Fibroblast of skin of abdomen (primary cell): Measurements from ENCODE around the gene SIT1.
"Not testable (repeated sequence)": the region's sequence is repeated elsewhere in the genome, so short reads cannot be mapped to it uniquely, and the experiment has no call there.

Experiments
- DNase-seq: peaks from one replicate; pipeline ENCODE4 v3.0.0-alpha.2; 2013

SIT1 gene

DNA sequence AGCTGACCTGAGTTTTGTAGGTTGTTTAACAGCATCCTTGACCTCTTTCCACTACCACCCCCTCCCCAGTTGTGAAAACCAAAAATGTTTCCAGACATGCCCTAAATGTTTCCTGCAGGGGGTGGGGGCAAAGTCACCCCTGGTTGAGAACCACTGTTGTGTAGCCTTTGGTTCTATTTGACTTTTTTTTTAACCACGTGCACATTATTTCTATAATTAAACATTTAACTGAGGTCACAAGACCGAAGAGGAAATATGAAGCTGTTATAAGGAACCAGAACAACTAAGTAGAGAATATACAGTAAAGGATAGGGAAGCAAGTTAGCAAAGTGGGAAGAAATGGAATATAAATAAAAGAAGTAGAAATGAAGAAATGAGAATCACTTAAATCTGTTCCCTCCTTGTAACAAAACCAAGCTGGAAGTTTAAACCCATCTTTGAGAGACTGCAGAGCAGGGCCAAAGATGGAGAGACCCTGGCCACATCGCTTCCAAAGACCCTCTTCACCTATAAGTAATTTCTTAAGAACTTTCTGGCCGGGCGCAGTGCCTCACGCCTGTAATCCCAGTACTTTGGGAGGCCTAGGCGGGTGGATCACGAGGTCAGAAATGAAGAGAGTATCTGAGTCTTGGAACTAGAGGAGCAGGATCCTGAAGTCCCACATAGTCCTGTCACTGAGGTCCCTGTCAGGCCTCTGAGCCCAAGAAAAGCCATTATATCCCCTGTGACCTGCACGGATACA is 14.4 kb downstream of the SIT1 start:
- no peak for DNase-seq

DNA sequence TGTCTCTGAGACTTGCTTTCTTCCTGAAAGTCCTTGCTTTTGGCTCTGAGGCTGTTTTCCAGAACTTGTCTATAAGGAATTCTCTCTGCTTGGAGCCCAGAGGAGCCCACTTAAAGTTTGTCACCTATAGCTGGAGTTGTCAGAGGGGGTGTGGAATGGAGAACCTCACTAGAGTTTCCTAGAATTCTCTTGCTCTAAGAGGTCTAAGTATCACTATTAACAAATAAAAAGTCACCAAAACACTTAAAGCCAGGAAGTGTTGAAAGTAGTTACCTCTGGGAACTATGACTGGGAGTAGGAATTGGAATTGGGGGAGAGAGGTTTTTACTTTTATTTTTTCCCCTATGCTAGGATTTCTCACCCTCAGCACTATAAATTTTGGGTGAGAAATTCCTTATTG is 15.0 kb downstream of the SIT1 start:
- DNase-seq = no peak

DNA sequence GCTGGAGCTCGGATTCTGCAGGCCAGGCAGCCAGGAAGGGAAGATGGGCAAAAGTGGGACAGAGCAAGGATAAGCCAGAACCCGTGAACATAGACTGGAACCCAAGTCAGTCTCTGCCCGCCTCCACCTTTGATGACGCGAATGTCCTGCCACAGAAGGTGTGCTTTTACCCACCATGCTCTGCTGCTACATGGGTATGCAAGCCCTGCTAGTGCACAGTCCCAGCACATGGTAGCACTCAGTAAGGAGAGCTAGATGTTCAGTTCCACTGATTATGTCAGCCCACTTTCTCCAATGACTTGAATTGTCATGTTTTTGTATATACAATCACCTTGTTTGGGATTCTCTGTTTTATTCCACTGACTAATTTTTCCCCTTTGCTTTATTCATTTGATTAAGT is 21.1 kb downstream of the SIT1 start:
- no peak for DNase-seq

DNA sequence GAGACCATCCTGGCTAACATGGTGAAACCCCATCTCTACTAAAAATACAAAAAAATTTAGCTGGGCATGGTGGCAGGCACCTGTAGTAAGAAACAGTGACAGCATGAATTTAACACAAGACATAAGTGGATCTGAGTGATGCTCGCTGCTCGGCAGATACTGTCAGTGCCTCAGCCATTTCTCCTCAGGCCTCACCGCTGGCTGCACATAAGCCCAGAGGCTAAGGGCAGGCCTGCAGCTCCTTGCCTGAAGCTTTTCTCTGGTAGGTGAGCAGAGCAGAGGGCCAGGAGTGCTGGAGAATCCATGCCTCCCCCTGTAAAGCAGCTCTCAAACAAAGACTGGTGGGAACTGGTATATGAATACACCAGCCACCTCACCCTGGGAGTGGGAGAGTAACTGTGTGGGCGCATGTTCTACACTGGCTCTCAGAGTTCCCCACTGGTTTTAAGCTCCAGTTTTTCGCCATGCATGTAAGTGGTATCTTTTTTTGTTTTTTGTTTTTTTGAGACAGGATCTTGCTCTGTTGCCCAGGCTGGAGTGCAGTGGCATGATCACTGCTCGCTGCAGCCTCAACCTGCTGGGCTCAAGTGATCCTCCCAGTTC is 22.2 kb downstream of the SIT1 start:
- DNase-seq = no peak

DNA sequence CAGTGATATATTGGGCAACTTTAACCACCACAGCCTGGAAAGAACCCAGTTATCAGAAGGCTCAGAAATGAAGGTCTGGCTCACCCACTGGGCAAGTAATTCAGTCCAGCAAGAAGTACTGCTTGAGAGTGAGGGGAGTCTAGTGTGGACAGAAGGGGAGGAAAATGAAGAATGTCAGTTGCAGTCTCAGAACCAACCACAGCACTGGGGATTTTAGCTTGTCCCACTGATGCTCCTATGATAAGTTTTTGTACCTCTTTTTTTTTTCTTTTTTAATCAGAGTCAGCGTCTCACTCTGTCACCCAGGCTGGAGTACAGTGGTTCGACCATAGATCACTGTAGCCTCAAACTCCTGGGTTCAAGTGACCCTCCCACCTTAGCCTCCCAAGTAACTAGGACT is 23.2 kb downstream of the SIT1 start:
- DNase-seq = no peak

DNA sequence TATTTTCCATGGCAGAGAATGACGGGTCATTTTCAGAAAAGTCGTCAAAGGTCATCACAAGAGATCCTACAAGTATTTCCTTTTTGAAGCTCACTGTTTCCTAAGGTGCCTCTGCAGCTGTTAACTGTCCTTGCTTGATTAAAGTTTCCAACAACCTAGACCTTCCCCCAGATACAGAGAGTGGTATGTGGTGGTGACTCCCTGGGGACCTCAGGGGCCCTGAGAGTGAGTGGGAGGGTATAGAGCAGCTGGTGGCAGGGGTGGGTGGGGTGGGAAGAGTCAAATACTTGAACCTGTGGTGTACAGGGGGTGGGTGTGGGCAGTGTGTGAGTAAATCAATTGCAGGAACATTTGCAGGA is 31.0 kb downstream of the SIT1 start:
- DNase-seq = no peak

DNA sequence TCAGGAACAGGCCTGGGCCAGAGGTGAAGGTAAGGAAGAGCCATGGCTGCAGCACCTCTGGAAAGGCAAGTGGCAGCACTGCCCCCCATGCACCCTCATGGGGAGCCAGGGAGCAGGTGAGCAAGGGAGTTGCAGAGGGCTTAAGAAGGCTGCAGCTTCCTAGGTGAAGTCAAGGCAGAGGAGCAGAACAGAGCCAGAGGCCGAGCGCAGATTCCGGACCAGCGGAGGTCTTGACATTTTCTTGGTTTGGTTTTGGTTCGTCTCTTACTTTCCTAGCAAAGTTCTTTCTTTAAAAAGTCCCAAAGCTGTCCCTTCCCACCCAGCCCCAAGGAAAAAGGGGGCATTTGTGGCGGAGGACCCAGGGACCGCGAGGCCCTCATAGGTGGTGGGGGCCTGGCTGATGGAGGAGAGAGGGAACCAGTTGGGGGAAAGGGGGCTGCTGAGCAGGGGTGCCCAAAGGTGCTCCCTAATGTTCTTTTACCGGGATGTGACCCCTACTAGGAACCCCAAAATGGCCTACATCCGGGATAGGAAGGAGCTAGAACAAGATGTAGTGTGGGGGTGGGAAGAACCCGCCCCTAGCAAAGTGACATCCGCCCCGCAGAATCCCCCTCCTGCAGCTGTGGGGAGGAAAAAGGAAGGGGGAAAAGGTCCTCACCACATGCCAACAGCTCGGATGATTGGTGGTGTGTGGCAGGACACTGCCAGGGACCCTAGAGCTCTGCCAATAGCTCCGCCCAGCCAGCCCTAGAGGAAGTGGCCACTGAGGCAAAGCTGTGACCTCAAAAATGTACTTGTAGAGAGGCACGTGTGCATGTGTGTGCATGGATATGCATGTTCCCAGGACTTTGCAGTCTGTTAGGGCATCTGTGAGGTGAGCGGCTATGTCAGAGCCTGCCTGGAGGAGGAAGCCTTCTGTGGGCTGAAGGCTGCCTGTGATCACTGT is 31.6 kb downstream of the SIT1 start:
- no peak for DNase-seq

DNA sequence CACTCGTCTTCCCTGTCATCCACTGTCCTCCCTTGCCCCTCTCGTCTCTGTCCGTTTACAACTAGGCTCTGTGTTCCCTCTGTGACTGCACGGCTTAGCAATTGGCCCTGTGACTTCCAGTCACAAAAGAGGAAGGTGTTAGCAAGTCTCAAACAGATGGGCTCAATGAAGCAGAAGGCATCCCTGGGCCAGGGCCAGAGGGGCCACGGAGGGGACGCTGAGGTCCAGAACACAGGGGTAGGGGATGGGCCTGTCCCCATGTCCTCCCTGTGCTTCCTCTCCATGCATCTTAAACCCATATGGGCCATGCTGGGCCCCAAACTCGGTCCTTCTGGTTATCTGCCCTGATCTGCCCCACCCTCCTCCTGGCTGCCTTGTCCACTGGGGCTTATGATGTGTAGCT is 32.4 kb downstream of the SIT1 start, which contains the start of gene CD72:
Gene CD72 (minus strand): TSS at position 89 of the 403 bp plus-strand sequence. CDS start 110 bp downstream, outside the sequence.
- DNase-seq = no peak

DNA sequence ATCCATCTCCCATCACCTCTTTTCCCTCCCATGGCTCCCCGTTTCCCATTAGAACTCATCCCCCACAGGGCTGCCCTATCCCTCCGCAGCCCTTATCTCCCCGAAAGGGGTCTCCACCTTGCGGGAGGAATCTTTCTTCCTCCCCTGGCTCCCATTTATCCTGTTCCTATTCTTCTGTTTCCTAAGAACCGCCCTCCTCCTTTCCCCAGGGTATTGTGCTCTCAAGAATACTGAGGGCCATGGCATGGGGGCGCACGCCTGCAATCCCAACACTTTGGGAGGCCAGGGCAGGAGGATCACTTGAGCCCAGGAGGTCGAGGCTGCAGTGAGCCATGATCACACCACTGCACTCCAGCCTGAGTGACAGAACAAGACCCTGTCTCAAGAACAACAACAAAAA is 33.2 kb downstream of the SIT1 start:
- no peak for DNase-seq

DNA sequence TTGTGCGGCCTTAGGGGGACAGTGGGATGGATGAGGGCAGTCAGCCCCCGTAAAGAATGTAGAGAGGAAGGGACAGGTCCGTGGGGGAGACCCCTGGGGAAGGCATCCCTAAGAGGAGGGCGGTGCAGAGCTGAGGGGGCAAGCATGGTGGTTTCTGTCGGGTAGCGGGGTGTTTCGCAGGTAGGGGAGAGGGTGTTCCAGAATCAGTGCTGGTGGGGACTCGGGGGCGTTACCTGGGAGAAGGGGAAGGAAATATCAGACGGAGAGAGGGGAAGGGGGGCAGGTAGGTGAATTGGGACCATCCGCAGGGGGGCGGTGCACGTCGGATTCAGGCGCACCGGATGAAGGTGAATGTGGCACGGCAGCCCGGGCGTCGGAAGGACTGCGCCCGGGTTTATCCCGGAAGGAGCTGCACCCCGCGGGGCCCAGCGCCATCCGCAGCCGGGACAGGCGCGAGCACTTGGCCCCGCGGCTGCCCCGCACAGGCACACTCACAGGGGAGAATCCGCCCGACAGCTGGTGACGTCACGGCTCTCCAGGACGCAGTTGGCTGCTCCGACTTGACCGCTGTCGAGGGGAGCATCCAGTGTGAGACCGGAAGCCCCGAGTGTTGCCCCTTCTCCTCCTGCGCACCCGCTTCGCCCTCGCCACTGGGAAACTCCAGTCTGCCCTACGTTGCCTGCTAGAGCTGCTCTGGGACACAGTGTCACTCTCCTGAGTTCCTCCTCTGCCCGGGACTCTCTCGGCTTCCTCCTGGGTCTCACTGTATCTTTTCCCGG is 33.9 kb downstream of the SIT1 start:
- peak; percentile 50 for DNase-seq

DNA sequence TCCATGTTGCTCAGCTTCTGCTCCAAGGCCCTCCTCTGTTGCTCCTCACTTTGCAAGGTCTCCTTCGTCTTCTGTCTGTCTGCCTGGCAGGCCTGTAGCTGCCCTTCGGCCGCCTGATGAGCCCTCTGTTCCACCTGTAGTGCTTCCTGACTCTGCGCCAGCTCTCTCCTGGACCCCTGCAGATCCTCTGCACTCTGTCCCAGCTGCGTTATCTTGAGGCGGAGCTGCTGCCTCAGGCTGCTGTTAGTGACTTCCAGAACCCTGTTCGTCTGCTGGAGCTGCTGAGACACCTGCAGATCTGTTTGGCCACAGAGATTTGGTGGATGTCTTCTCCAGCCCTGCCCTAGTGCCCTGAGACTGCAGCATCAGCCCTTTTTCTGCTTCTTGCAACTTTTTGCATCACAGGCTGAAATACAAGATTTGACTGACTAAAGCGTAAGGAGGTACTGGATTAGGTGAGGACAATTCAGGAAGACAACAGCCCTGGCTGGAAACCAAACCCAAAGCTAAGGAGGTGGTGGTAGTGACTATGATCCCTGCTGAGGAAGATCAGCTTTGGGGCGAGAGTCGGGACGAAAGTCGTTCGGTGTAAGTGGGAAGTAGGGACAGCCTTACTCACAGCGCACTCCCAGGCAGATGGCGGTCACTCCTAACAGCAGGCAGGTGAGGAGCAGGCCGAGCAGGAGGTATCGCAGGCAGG is 34.6 kb downstream of the SIT1 start:
- no peak for DNase-seq

DNA sequence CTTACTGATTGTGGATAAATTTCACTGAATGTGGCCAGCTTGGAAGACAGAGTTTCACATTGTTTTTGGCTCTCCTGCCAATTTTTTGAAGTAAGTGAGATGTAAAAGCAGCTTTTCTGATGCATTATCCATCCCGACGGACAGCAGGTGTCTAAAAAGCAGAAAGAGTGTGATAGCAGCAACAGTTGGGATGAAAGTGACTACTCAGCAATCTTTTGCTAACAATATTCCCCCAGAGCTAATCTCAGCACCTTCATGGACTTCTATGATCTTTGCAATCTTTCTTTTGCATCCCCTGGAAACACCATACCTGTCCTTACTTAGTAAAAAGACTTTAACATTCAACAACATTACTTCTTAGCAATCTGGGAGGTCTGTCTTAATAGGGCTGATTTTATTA is 37.9 kb downstream of the SIT1 start:
- no peak for DNase-seq

DNA sequence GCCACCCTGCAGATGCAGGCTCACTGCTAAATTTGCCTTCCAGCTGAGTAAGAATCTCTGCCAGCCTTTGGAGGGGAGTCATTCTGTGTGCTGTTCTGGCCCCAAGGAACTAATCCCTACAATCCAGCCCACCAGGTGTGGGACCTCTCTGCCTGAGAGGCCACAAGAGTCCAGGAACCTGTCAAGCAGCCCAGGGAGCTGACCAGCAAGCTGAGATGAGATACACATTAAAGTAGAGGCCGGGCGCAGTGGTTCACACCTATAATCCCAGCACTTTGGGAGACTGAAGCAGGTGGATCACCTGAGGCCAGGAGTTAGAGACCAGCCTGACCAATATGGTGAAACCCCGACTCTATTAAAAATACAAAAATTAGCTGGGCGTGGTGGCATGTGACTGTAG is 38.7 kb downstream of the SIT1 start:
- DNase-seq = not testable (repeated sequence)

DNA sequence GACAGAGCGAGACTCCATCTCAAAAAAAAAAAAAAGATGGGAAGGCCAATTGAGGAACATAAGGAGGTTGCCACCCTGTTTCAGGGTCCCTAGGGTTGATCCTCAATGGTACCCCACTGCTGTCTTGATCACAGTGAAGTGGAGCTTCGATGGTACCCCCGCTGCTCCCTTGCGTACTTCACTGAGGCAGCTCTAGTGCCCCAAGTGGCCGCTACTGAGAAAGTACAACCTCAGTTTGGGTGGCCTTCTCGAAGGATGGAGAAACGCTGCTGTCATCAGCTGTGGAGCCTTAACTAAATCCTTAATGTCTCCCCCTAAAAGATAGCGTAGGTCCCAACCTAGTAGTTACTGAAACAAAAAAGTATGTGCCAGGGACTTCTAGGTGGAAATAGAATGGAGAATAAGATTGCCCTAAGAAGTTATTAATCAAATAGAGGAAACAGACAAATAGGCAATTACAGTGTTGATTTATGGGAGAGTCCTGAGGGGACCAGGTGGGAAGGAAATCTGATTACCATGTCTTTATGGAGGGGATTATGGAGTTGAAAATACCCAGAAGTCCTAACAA is 39.4 kb downstream of the SIT1 start:
- peak; percentile 44 for DNase-seq

DNA sequence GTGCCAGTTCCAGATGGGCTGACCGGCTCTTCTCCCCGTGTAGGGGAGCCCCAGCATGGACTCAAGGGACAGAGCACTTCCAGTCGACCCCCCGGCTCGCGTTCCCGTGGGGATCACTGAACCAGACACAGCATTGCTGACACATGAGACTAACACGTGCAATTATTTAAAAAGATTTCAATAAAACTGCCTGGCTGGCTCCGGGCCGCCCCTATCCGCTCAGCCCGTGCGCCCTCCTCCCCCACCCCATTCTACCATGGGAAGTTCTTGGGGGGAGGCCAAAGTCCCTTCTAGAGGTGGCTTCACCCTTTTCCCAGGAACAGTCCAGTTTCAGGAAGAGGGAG is 40.9 kb downstream of the SIT1 start:
- DNase-seq = no peak

DNA sequence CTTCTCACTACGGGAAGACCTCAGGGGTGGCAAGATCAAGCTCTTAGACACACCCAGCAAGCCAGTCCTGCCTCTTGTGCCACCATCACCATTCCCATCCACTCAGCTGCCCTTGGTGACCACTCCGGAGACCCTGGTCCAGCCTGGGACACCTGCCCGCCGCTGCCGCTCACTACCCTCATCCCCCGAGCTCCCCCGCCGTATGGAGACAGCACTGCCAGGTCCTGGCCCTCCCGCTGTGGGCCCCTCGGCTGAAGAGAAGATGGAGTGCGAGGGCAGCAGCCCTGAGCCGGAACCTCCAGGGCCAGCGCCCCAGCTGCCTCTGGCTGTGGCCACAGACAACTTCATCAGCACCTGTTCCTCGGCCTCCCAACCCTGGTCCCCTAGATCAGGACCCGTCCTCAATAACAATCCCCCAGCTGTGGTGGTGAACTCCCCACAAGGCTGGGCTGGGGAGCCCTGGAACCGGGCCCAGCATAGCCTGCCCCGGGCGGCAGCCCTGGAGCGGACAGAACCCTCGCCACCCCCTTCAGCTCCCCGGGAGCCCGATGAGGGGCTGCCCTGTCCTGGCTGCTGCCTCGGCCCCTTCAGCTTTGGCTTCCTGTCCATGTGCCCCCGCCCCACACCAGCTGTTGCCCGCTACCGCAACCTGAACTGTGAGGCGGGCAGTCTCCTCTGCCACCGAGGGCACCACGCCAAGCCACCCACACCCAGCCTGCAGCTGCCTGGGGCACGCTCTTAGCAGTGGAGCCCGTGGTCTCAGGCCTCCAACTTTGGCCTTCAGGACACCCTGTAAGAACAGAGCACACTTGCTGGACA is 41.5 kb downstream of the SIT1 start:
- no peak for DNase-seq

DNA sequence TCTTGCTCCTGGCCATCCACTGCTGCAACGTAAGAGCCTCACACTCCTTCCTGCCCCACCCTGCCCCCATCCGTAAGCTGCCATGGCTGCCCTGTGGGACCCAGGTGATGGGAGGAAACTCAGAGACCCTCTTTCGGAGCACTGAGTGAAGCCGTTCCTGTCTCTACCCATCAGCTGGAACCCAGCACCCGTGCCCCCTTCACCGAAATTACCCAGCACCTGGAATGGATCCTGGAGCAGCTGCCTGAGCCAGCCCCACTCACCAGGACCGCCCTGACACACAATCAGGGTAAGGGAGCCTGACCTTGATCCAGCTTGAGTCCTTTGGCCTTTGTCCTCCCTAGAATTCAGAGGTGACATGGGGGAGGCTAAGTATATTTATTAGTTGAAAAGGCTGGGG is 42.5 kb downstream of the SIT1 start:
- DNase-seq = no peak

DNA sequence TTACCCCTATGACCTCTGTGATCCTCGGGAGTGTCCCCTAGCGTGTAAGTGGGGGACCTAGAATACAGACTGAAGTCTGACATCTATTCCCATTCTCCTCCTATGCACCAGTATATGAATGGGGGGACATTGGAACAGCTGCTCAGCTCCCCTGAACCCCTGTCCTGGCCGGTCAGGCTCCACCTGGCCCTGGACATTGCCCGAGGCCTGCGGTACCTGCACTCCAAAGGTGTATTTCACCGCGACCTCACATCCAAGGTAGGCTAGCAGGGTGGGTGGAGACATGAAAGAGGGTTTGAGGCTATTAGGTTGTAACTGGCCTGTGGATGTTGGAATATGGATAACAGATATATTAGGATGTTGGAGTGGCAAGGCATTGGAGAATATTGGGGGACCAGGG is 44.0 kb downstream of the SIT1 start:
- DNase-seq = no peak

DNA sequence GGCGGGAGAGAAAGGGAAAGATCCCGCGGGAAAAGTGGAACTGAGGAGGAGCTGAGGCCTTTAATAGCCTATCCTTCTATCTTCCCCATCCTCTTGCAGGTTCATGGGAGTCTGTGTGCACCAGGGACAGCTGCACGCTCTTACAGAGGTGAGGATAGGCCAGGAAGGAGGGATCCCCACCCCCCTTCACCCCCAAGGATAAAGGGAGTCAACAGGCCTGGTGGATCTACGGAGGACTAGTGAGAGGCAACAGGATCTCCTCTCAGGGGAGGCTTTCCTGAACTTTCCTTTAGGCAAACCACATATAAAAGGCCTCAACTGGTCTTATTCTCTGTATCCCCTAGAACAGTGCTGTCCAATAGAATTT is 44.6 kb downstream of the SIT1 start:
- DNase-seq = no peak

DNA sequence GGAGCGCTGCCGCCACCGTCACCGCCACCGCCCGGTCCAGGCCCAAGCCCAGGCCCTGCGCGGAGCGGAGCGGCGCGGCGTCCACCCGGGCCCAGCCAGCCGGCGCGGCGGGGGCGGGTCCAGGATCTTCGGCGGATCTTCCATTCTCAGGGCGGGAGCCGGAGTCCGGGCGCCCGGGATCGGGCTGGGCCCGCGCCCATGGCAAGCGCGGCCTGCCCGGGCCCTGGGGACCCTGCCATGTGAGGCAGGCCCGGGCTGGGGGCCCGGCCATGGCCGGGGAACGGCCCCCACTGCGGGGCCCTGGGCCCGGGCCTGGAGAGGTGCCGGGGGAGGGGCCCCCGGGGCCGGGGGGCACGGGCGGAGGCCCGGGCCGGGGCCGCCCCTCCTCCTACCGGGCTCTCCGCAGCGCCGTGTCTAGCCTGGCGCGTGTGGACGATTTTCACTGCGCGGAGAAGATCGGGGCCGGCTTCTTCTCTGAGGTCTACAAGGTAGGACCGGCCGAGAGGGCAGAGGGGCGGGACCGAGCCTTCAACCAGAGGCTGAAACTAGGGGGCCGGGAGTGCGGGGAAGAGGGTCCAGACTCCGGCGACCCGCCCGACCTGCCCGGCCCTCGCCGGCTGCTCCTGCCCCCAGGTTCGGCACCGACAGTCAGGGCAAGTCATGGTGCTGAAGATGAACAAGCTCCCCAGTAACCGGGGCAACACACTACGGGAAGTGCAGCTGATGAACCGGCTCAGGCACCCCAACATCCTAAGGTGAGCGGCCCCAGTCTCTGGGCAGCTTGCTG is 45.2 kb downstream of the SIT1 start:
- DNase-seq = no peak
